Suppressor macrophage (primary cell): ENCODE measurements around the gene KLF1.

ENCODE experiments used
- DNase-seq, 4 experiments: peaks; one replicate each; pipeline ENCODE4 v3.0.0-alpha.2; 2020 to 2022

KLF1 gene

GRCh38 chr19:12838182-12838885 is 48.7 kb downstream of the KLF1 start, which contains the start of gene MAST1:
TSS of gene MAST1 (plus strand) at chr19:12838515. CDS start at chr19:12838573, 58 bp downstream.
- peak; percentile 58 to 87 (median 67) for DNase-seq

- no peak for DNase-seq
Observed at GRCh38 chr19:12837225-12837624, 49.8 kb downstream of the KLF1 start.

GRCh38 chr19:12836529-12836863 is 50.5 kb downstream of the KLF1 start:
- no peak for DNase-seq

- peak in 1 of 4 experiments; percentile 37 for DNase-seq
Observed at GRCh38 chr19:12834976-12835757, 51.8 kb downstream of the KLF1 start.

GRCh38 chr19:12834566-12834943 is 52.4 kb downstream of the KLF1 start, which contains the start of gene RTBDN:
TSS of gene RTBDN (minus strand) at chr19:12834579. CDS start at chr19:12829979, 4,600 bp downstream.
- DNase-seq: peak in 1 of 4 experiments; percentile 8
